ENCODE results near the gene GAN.
A peak's percentile ranks its signal among the peaks of the same experiment; 100 is the strongest.
"Not testable (repeated sequence)": the region's sequence is repeated elsewhere in the genome, so short reads cannot be mapped to it uniquely, and the experiment has no call there.

The GAN gene

DNA sequence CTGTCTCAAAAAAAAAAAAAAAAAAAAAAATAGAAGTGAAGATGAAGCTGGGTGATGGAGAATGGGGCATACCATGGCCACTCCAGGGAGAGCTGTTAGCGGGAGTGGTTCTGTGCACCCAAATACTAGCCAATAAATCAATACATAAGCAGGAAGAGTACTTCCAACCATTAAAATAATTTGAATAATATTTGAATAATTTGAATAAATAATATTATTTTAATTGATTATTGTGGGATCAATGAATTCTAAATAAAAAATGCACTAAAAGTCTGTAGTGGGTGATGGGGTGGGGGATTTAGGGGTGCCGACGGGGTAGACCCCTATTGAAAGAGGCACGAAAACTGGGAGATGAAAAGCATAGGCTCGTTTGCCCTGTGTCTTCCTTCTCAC, 88.4 kb downstream of the GAN start:
- no peak for DNase-seq

DNA sequence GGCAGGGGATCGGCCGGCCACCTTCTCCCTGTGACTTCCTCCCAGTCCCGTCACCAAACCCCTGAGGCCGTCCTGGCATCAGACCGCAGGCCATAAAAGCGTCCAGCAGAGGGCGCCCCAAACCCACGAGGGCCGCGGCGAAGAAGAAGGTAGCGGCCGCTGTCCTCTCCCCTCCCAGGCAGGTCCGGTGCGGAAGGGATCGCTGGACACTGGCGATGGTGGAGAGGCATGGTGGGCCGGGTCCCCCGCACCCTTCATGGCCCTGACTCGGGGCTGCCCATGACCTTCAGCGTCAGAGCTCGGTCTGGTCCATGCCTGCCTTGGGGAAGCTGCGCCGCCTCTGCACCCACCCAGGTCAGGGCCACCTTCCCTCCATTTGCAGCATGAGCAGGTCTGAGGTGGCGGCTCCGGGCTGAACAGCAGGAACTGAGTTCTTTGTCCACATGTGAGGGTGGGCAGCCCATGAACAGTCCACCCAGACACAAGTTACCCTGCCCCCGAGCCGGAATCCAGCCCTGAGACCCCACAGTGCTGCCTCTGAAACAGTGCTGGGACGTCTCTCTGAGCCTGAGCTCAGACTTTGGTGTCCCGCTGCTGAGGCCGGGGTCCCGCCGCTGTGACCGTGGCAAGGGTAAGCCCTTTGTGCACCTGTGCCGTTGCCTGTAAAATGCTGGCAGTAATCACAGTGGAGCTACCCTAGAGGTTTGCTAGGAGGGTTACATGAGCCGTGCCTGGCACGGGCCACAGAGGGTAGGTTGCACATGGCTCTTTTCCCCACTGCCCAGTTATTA, 89.0 kb downstream of the GAN start:
- peak; percentile 83 for DNase-seq

DNA sequence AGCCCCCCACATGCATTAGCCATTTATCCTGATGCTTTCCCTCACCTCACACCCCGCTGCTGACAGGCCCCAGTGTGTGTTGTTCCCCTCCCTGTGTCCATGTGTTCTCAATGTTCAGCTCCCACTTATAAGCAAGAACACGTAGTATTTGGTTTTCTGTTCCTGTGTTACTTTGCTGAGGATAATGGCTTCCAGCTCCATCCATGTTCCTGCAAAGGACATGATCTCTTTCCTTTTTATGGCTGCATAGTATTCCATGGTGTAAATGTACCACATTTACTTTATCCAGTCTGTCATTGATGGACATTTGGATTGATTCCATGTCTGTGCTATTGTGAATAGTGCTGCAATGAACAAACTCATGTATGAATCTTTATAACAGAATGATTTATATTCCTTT, 90.2 kb downstream of the GAN start:
- DNase-seq: not testable (repeated sequence)

DNA sequence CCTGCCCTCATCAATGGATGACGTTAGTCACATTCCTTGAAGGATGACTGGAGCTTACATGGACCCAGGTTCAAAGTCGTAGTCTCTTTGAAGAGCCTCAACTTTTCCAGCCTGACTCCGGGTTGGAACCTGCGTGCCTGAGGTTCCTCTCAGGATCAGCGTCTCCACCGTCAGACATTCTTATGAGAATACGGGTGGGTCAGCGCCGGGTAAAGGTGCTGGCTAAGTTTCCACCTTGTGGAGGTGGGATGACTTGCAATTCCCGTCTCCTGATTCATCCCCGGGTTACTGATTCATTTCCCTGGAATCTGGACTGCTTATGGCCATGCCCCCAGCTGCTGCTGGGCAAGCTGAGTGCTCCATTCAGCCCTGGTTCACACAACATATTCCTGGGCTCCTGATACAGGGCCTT, 90.9 kb downstream of the GAN start:
- DNase-seq: no peak

DNA sequence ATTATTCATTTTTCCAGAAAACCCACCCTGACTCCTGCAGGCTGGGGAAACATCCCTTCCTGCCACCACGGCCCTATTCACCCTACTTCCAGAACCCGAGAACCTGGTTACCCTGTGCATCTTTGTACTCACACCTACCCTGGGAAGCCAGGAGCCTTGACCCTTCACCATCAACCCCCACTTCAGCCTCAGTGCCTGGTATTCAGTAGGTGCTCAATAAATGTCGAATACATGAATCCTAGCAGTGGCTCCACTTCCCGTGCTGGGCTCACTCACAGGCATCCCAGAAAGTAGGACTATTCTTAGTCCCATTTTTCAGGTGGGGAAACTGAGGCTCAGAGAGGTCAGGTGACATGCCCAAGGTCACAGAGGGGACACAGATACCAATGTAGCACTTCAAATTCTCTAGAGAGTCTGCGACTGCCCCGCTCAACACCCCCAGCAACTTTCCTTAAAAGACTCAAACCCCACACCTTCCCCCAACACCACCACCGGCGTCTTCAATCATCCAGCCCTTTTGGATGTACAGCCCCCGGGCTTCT, 93.7 kb downstream of the GAN start:
- no peak for DNase-seq

DNA sequence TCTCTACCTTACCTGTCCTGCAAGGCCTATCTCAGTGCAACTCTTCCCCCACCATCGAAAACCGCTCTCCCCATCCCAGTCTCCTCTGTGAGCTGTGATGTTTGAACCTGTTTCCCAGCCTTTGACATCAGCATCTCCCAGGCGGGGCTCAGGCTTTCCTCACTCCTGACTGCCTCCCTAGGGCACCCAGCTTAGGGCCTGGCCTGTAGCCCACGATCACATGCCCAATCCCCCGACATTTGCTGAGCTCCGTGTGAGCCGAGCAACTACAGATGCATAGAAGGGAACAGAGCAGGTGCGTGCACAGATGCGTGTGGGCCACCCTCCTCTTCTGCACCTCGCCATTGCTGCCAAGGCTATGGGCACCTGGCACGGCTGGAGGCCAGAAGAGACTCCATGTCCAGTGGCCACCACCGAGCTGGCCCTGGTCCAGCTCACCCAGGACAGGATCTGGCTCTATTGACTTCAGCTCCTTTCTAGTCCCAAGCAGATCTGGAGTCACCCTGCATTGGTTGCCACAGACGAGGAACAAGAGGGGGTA, 94.3 kb downstream of the GAN start:
- no peak for DNase-seq

DNA sequence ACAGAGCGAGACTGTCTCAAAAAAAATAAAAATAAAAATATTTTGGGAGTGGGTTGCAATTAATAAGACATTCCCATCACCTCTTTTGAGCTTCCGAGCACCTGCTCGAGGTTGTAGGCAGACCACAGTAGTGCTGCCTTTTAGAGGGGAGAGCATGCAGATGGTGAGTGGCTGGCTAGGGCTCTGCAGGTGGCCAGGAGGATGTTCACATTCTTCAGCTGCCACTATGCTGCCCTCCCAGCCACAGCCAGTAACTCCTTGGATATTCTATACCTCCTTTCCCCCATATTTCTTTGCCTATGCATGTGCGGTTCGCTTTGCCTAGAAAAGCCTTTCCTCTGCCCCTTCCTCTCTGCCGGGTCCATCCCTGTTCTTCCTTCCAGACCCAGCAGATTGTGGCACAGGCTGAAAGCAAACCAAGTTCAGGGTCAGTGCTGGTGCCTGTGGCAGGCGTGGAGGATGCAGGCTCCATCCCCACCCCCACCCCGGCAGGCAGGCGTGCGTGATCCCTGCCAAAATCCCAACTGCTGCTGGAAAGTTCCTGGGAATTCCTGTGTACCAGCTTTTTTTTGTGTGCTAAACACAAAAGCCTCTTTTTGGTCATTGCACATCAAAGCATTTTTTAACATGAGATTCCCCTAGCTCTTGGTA, 96.0 kb downstream of the GAN start:
- no peak for DNase-seq

DNA sequence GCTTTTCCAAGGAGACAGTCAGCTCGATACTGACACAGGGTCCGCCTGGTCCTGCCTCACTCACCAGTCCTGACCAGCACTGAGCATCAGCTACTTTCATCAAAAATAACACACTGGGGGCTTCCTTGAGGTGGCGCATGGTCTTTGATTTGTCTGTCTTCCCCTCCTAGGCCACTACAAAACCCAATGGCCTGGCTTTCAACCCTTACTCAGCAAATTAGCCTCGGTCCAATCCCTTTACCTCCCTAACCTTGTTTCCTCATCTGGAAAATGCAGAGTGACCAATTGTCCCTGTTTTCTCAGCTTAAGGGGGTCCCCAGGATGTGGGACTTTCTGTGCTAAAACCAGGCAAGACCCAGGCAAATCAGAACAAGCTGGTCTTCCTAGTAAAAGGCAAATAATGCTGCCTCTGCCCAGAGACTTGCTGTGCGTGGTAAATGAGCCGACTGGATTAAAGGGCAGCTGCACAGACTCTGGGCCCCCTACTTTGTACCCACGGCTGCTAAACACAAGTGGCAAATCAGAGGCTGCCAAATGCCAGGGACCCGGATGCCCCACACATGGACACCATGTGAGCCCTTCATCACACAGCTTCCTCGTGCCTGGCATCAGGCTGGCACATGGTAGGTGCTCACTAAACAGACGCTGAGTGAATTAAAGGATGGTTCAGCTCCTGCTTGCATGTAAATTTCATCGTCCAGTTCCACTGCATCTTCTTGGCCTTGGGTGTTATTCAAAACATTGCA, 98.7 kb downstream of the GAN start:
- no peak for DNase-seq

DNA sequence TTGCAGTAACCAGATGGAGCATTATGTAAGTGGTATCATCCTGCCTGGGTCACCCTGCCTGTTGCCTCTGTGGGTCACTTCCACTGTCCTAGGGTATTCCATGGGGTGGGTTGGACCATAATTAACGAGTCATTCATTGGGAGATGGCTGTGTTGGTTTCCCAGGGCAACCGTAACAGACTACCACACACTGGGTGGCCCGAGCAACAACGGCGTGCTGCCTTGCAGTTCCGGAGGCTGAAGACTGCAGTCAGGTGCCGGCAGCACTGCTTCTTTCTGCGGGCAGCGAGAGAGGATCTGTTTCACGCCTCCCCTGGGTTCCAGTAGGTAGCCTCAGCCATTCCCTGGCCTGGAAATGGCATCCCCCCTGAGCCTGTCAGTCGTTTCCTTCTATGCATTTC, 101.0 kb downstream of the GAN start:
- no peak for DNase-seq

DNA sequence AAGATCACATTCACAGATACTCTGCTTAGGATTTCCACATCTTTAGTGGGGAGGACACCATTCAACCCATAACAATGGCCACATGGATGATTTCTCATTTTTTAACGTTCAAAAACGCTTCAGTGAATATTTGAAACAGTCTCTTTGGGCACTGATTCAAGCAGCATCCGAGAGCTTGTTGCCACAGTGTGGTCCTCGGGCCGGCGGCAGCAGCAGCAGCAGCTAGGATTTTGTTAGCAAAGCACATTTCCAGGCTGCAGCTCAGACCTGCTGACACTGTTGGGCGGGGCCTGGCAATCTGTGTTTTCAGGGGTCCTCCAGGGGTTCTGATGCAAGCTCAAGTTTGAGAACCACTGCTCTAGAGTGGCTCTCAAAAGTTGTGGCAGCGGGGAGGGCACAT, 102.0 kb downstream of the GAN start:
- DNase-seq: no peak

DNA sequence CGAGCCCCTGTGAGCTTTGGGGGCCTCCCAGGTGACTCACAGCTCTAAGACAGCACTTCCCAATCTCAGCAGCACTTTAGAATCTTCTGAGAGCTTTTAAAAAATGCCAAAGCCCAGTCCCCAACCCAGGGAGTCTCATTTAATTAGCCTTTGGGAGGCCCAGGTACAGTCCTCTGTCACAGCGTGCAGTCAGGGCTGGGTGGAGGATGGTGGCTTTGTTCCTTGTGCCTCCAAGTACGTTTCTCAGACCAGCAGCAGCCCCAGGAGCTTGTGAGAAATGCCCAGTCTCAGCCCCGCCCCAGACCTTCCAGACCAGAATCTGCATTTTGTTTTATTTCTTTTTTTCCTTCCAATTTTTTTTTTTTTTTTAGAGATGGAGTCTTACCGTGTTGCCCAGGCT, 102.4 kb downstream of the GAN start:
- DNase-seq: no peak

DNA sequence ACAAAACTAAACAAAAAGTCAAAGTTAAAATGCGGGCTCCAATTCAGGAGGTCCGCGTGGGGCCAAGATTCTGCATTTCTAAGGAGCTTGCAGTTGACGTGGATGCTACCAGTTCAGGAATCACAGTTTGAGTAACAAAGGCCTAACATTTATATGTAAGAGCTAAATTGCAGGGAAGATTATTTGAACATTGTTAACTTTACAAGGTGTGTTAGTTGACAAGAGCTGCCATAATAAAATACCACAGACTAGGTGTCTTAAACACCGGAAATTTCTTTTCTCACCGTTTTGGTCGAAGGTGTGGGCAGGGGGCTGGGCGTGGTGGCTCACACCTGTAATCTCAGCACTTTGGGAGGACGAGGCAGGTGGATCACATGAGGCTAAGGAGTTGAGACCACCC, 105.0 kb downstream of the GAN start:
- no peak for DNase-seq

DNA sequence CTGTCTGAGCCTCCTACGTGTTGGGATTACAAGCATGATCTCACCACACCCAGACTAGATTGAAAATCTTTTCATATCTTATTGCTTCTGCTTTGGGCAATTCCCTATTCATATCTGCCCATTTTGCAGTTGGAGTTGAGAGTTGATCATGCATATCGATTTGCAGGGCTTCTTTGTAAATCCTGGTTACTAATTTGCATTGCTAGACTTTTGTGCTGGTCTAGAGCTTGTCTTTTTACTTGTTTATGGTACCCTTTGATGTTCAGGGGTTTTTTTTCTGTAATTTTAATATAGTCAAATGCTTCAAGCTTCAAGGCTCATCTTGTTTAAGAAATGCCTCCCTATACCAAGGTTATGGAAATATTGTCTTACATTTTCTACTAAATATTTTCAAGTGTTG, 106.4 kb downstream of the GAN start:
- DNase-seq: no peak

DNA sequence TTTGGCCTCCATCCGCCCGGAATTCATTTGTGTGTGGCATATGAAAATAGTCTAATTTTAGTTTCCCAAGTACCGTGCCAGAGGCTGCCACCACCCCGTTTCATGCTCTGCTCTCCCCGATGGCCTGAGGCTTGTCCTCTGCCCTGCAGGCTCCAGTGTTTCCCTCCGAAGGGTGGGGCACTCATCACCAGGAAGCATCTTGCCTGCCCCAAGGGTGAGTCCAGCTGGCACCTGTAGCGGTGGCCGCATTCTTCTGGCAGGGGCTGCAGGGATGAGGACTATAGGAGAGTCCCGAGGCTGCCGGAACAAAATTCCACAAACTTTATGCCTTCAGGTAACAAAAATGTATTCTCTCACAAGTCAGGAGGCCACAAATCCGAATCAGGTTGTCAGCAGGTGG, 106.8 kb downstream of the GAN start:
- DNase-seq: no peak

DNA sequence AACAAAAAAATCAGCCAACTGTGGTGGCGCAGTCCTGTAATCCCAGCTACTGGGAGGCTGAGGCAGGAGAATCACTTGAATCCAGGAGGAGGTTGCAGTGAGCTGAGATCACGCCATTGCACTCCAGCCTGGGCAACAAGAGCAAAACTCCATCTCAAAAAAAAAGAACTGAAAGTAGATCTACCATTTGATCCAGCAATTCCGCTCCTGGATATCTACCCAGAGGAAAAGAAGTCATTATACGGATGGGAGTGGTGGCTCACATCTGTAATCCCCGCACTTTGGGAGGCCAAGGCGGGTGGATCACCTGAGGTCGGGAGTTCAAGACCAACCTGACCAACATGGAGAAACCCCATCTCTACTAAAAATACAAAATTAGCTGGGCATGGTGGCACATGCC, 107.4 kb downstream of the GAN start:
- DNase-seq: not testable (repeated sequence)

DNA sequence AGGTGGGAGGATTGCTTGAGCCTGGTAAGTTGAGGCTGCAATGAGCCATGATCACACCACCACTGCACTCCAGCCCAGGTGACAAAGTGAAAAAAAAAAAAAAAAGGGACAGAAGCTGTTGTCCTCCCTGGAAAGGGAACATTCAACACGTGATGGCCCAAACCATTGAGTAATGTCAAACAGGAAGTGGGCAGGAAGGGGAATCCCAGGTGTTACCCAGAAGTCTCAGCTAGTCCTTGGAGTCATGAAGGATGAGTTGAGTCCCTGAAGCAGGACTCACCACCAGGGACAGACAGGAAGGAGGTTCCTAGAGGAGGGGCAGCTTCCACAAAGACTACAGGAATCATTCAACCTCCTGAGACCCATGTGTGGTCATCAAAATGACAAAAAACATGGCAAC, 110.0 kb downstream of the GAN start:
- DNase-seq: no peak

DNA sequence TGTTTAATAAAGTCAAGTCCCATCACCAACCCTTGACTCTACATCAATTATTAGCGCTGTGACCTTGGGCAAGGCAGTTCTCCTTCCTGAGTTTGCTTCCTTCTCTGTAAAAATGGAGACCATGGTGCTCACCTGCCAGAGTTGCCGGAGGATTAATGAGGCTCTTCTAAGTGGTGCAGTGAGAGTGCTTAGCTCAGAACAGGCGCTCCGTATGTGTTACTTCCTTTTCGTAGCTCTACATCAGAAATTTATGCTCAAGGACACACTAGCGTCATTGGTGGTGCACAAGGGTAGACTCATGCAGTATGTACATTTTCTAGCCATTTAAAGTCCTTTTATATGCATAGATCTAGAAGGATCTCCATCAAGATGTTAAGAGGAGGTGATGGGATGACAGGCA, 112.5 kb downstream of the GAN start:
- no peak for DNase-seq

DNA sequence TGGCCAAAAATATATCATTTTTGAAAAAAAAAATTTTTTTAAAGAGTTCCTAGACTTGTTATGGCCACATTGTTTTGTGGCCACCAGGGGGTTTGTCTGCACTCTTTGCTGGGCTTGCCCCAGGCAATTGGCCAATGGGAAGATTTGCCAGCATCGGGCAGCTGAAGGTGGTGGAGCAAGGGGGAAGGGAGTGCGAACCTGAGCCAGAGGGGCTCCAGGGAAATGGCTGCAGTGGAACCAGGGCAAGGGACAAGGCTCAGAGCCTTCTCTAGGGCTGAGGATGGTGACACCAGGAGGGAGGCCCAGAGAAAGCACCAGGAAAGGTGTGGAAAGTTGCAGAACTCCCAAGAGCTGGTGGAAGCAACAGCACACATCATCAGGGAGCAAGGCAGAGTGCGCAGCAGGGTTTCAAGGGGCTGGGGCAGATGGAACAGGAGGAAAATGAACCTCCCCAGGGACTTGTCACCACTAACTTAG, 114.3 kb downstream of the GAN start:
- no peak for DNase-seq

DNA sequence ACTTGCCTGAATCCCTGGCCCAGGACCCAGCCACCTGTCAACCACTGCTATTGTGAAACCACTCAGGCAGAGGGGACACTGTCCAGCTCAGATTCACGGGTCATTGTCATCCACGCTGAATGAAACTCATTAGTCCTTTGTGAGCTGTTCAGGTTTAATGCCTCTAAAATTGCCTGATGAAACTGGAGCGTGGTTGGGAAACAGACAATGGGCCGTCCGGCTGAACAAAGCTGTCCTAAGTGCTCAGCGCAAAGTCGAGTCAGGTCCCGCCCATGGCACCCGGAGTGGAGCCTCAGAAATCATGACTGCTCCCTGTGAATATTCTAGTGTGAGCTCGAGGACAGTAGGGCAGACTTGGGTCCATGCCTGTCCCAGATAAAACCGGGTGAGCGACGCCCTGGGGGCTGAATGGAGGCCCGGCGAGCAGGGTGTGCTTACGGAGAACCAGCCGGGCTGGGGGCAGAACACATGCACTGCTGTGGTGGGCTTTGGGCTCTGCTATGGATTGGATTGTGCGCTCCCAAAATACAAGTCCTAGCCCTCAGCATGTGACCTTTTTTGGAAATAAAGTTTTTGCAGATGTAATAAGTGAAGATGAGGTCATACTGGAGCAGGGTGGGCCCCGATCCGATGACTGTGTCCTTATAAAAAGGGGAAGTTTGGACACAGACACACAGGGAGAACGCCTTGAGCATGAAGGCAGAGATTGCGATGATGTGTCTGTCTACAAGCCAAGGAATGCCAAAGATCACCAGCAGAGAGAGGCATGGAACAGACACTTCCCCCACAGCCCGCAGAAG, 117.0 kb downstream of the GAN start:
- DNase-seq: no peak

DNA sequence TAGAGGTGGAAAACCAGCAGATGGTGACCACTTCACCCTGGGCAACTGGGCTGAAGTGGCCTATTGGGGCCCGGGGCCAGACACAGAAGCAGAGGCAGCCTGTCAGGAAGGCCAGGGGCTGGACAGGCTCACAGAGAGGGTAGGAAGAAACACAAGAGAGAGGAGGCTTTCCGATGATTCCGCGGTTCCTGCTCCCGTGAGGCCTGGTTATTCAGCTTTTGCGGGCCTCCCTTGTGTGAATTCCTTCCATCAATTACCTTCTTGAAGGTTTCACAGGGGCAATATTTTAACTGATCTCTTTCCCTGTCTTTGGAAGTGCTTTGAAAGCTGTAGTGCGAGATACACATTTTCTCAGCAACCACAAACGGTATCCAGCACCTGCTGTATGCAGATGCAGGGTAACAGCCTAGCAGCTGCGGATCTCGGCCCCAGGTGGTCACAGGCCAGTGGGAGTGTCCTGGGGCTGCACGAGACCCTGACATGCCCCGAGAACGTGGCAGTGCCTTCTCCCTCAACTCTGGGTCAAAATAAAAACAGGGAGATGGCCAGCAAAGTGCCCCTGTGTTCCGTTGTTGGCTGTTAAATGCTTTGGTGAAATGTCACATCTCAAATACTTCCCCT, 118.3 kb downstream of the GAN start:
- DNase-seq: no peak

DNA sequence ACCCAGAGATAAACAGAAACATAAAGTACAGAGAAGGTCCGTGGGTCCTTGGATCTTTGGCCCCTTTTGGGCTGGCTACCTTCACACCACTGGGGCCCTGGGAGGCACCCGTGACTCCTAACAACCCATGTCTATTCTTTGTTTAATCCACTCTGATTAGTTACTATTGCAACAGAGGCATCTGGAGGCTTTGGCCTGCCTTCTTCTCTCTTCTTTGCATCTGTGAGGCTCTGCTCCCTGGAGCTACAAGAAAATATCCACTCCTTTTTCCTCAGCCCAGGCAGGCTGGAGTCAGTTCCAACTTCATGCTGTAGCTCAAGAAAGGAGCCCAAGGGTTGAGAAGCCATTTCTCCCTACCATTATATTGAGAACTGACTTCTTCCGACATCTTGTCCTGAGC, 120.3 kb downstream of the GAN start:
- no peak for DNase-seq

DNA sequence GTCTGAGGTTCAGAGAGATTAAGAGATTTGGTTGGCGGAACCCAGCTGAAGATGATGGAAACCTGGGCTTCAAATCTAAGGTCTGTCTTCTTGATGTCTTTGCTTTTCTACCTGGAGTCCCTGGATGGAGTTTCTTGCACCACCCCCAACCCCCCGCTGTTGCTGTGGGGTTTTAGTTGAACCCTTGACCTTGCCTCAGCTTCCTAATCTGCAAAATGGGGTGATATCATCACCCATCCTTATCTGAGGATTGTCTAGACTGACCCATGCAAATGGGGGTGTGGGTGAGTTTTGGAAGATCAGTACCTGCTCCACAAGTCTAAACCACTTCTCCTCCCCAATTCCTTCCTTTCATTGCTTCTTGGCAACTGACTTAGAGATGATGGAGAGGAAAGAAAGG, 120.8 kb downstream of the GAN start:
- DNase-seq: no peak
